Thyroid gland (tissue), 4 donors: ENCODE results near the gene ZNF469.

Source experiments
- POLR2A ChIP-seq, 2 donors: fragments of 450-650 bp; IDR thresholded peaks; one replicate each; pipeline ENCODE4 v1.6.1; 2017; ENCODE audit warnings: antibody characterized with exemption in 2 of 2, mild to moderate bottlenecking in 2 of 2, moderate library complexity in 1 of 2
- TF ChIP-seq, protein P1 (sequence below), 6 experiments: fragments of 200-600 bp in 3 of 6; fragments of 450-650 bp in 3 of 6; sonication (generic) in 3 of 6; IDR thresholded peaks; one replicate each; pipeline ENCODE4 v1.5.1; 2016 to 2019; ENCODE audit warnings: antibody characterized with exemption in 6 of 6, mild to moderate bottlenecking in 2 of 6, inconsistent platforms in 1 of 6, moderate library complexity in 1 of 6

DNA sequence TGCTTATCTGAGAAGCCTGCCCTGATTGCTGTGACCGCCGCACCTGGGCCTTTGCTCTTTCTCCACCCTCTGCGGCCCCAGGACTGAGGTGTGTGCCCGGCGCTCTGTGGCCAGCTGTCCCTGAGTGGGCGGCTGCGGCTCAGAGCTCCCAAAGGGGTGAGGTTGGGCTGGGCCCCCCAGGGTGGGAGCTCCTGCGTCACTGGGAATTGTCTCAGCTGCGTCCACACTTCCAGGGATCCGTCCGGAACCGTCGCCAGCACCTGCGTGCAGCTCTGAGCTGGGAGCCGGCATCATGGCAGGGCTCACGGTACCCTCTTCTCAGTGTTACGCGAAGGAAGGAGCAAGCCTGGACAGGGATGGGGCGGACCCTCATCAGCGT is 24.3 kb downstream of the ZNF469 start:
- TF ChIP-seq POLR2A (IDR thresholded peaks at IDR 0.05): no peak
- TF ChIP-seq, protein P1, sequence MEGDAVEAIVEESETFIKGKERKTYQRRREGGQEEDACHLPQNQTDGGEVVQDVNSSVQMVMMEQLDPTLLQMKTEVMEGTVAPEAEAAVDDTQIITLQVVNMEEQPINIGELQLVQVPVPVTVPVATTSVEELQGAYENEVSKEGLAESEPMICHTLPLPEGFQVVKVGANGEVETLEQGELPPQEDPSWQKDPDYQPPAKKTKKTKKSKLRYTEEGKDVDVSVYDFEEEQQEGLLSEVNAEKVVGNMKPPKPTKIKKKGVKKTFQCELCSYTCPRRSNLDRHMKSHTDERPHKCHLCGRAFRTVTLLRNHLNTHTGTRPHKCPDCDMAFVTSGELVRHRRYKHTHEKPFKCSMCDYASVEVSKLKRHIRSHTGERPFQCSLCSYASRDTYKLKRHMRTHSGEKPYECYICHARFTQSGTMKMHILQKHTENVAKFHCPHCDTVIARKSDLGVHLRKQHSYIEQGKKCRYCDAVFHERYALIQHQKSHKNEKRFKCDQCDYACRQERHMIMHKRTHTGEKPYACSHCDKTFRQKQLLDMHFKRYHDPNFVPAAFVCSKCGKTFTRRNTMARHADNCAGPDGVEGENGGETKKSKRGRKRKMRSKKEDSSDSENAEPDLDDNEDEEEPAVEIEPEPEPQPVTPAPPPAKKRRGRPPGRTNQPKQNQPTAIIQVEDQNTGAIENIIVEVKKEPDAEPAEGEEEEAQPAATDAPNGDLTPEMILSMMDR (IDR thresholded peaks at IDR 0.05): no peak
